Esophagus muscularis mucosa (tissue), 4 donors: ENCODE results near the gene HMGB3. TPM values are rescaled to one million over a fixed set of nuclear protein-coding genes. Genes with fewer than 3 reads are reported as not detected.

Experiments
- DNase-seq: peaks from one replicate; pipeline ENCODE4 v3.0.0-alpha.2; 2017; ENCODE audit errors: extremely low spot score
- H3K27ac ChIP-seq, 4 donors: fragments of 200-600 bp; sonication (generic); replicated peaks in 1 of 4; 1 replicate in 3 of 4; 2 replicates in 1 of 4; pipeline ENCODE4 v1.5.1; 2016 to 2019; ENCODE audit warnings: mild to moderate bottlenecking in 1 of 4
- H3K27me3 ChIP-seq, 4 donors: fragments of 200-600 bp; sonication (generic); one replicate each; pipeline versions ENCODE4 v1.5.1 to v1.6.0; 2016 to 2019
- H3K36me3 ChIP-seq, 4 donors: fragments of 200-600 bp; sonication (generic); one replicate each; pipeline ENCODE4 v1.5.1; 2016 to 2019
- H3K4me1 ChIP-seq, 4 donors: fragments of 200-600 bp; sonication (generic); one replicate each; pipeline ENCODE4 v1.5.1; 2016 to 2019
- H3K4me3 ChIP-seq, 4 donors: fragments of 200-600 bp; sonication (generic); 1 replicate in 2 of 4; 2 replicates in 2 of 4; pipeline ENCODE4 v1.5.1; 2016 to 2019; ENCODE audit warnings: mild to moderate bottlenecking in 4 of 4, moderate library complexity in 1 of 4
- H3K9me3 ChIP-seq, 4 donors: fragments of 200-600 bp; sonication (generic); 1 replicate in 3 of 4; 2 replicates in 1 of 4; pipeline ENCODE4 v1.5.1; 2016 to 2019
- CTCF ChIP-seq, 3 experiments: fragments of 200-600 bp in 2 of 3; fragments of 450-650 bp in 1 of 3; sonication (generic) in 2 of 3; IDR thresholded peaks; one replicate each; pipeline ENCODE4 v1.5.1; 2017 to 2019; ENCODE audit warnings: antibody characterized with exemption in 3 of 3, mild to moderate bottlenecking in 2 of 3, moderate library complexity in 1 of 3
- EP300 ChIP-seq: sonication (generic); formaldehyde crosslinking; IDR thresholded peaks from one replicate; pipeline ENCODE4 v1.6.1; 2017; ENCODE audit warnings: antibody characterized with exemption
- POLR2A ChIP-seq: fragments of 450-650 bp; IDR thresholded peaks from one replicate; pipeline ENCODE4 v1.6.1; 2017; ENCODE audit warnings: antibody characterized with exemption, moderate library complexity, mild to moderate bottlenecking, low read depth
- POLR2AphosphoS5 ChIP-seq, 2 donors: sonication (generic); formaldehyde crosslinking; IDR thresholded peaks; one replicate each; pipeline ENCODE4 v1.6.1; 2017; ENCODE audit warnings: antibody characterized with exemption in 2 of 2
- WGBS: methylation state at CpG from one replicate; pipeline ENCODE4 v1.1.5; 2018; 5-methylcytosine and 5-hydroxymethylcytosine counted together
- intact Hi-C: fragments of 100-400 bp; cut with DNase I; formaldehyde crosslinking; loops from one replicate; pipeline ENCODE4 v1.15.1; 2023
- small RNA-seq, 3 donors: library from RNA; depleted of rRNA; stranded (forward); fragments of <200 nt; gene quantifications; one replicate each; pipeline ENCODE3, GENCODE V24; 2016
- total RNA-seq, 4 donors: library from RNA; depleted of rRNA; stranded (reverse); fragments of >200 nt; gene quantifications; one replicate each; pipeline versions ENCODE4 v1.1.0 to v1.2.1, GENCODE V29; 2016

HMGB3 gene
- total RNA-seq, 4 donors from 2014 or later, result 2.1 to 3.0 (median 2.7) TPM

- H3K27ac ChIP-seq, result no peak overlapping the region
- H3K27me3 ChIP-seq, result no peaks in the 10 kb centered on the region
- no peaks in the 10 kb centered on the region for H3K36me3 ChIP-seq
- TF ChIP-seq CTCF (IDR thresholded peaks at IDR 0.05), result no peak
- no peak for TF ChIP-seq POLR2AphosphoS5 (IDR thresholded peaks at IDR 0.05)
- TF ChIP-seq EP300, result no peak
- no peak for TF ChIP-seq POLR2A
- H3K9me3 ChIP-seq, result no peaks in the 10 kb centered on the region
- no peak overlapping the region for H3K4me3 ChIP-seq
- intact Hi-C loops, result no loop called here
- no peaks in the 10 kb centered on the region for H3K4me1 ChIP-seq
- no peak for DNase-seq
- WGBS, result 56% methylated on average over 7 of the region's 7 CpGs
These were observed 48.3 kb downstream of the HMGB3 start for GRCh38 chrX:151031391-151031975.

- TF ChIP-seq EP300, result no peak
- TF ChIP-seq POLR2AphosphoS5 (IDR thresholded peaks at IDR 0.05), result no peak
- no peak for TF ChIP-seq CTCF (IDR thresholded peaks at IDR 0.05)
- no peak for TF ChIP-seq POLR2A
- no peaks in the 10 kb centered on the region for H3K27me3 ChIP-seq
- H3K4me1 ChIP-seq, result no peaks in the 10 kb centered on the region
- peaks cover 0 to 13% (median 0%) of the 10 kb centered on the region in 4 donors for H3K9me3 ChIP-seq
- no peak overlapping the region for H3K27ac ChIP-seq
- H3K36me3 ChIP-seq, result no peaks in the 10 kb centered on the region
- intact Hi-C loops, result no loop called here
- no peak overlapping the region for H3K4me3 ChIP-seq
- 55% methylated on average over 2 of the region's 2 CpGs for WGBS
- no peak for DNase-seq
These were observed 56.2 kb downstream of the HMGB3 start for GRCh38 chrX:151039351-151039750.

Small RNA genes within 50 kb of the gene (small RNA-seq; reads per million reads assigned to genes)
- 0 reads per million in 3 donors for gene RNA5SP525
- gene RNU6-383P, result 0 to 0.37 (median 0.33) reads per million in 3 donors
- gene RPL12P50, result 0 reads per million in 3 donors

Other genes starting within 250 kb of the HMGB3 start
- 10 to 100 TPM; 61.0 to 91.5 (median 70.1) TPM for gene CD99L2, start 84.7 kb upstream of the HMGB3 start, total RNA-seq
- gene GPR50, start 193.2 kb downstream of the HMGB3 start, total RNA-seq, result not detected